Panc1 (cell line): ENCODE data around the gene SH3BP5. TPM values are rescaled to one million over a fixed set of nuclear protein-coding genes. Genes with fewer than 3 reads are reported as not detected.

Experiments used
- ATAC-seq: fragments of 200-7000 bp; cut with Tn5 transposase; 2 replicates; pipeline ENCODE4 v1.9.1; 2020; ENCODE audit warnings: mild to moderate bottlenecking, moderate library complexity
- BruUV-seq: library from RNA; stranded (reverse); fragments of 400-500 nt; replicated peaks from 2 replicates; lab custom pipeline; 2021; lab: Mats Ljungman, UMichigan
- CTCF ChIA-PET: fragments of 300-600 bp; sonication (Branson Sonifier 250); formaldehyde crosslinking; loops from one replicate; lab custom pipeline; 2022; ENCODE audit warnings: antibody characterized with exemption; lab: Charles Lee
- POLR2A ChIA-PET: fragments of 300-600 bp; sonication (Branson Sonifier 250); formaldehyde crosslinking; loops from one replicate; lab custom pipeline; 2022; ENCODE audit warnings: antibody characterized with exemption; lab: Charles Lee
- DNase-seq: peaks from one replicate; pipeline ENCODE4 v3.0.0-alpha.2; 2010; ENCODE audit warnings: low read depth, low spot score
- H3K27ac ChIP-seq: 2 replicates; pipeline ENCODE4 v1.5.1; 2011; ENCODE audit warnings: mild to moderate bottlenecking, low read length, inconsistent platforms
- H3K27me3 ChIP-seq: fragments of 200-500 bp; sonication (Bioruptor generic); 2 replicates; pipeline ENCODE4 v1.6.0; 2014; ENCODE audit warnings: low read length, inconsistent platforms; ENCODE audit not compliant: control insufficient read depth, insufficient read depth
- H3K36me3 ChIP-seq: fragments of 200-500 bp; sonication (Bioruptor generic); 2 replicates; pipeline ENCODE4 v1.5.1; 2014; ENCODE audit warnings: inconsistent platforms, mild to moderate bottlenecking, low read length, moderate library complexity; ENCODE audit not compliant: control insufficient read depth, insufficient read depth
- H3K4me1 ChIP-seq: 2 replicates; pipeline ENCODE4 v1.5.1; 2011; ENCODE audit warnings: inconsistent platforms, mild to moderate bottlenecking, low read length, moderate library complexity; ENCODE audit not compliant: control insufficient read depth, insufficient read depth
- H3K4me3 ChIP-seq, 2 experiments: 2 replicates each; pipeline ENCODE4 v1.5.1; 2011 to 2012; ENCODE audit warnings: low read depth in 2 of 2, low read length in 2 of 2, mild to moderate bottlenecking in 2 of 2, inconsistent platforms in 1 of 2, moderate library complexity in 1 of 2
- H3K9me3 ChIP-seq: fragments of 200-500 bp; sonication (Bioruptor generic); 2 replicates; pipeline ENCODE4 v1.5.1; 2014; ENCODE audit warnings: low read depth, mild to moderate bottlenecking, inconsistent platforms, low read length, moderate library complexity; ENCODE audit not compliant: control insufficient read depth, insufficient read depth
- POLR2AphosphoS5 ChIP-seq: IDR thresholded peaks from 2 replicates; pipeline ENCODE4 v1.6.1; 2012; ENCODE audit warnings: mild to moderate bottlenecking, low read depth, low read length, moderate library complexity
- SIN3A ChIP-seq: IDR thresholded peaks from 2 replicates; pipeline ENCODE4 v1.6.1; 2012; ENCODE audit warnings: low read depth, mild to moderate bottlenecking, low read length, moderate library complexity, borderline replicate concordance; ENCODE audit not compliant: insufficient read depth
- TCF7L2 ChIP-seq: IDR thresholded peaks from 2 replicates; pipeline ENCODE4 v1.6.1; 2011; ENCODE audit warnings: mild to moderate bottlenecking, low read depth, low read length, inconsistent platforms
- in situ Hi-C: cut with HindIII; loops from 2 replicates; pipeline ENCODE4 v1.10.0; 2016; ENCODE audit warnings: low sequenced_read_pairs, low pct_unique_long_range_greater_than_20kb
- intact Hi-C: fragments of 100-400 bp; cut with micrococcal nuclease; formaldehyde crosslinking; loops from one replicate; pipeline ENCODE4 v1.10.0; 2022; ENCODE audit not compliant: unreplicated experiment
- total RNA-seq: library from RNA; stranded (reverse); gene quantifications from one replicate; pipeline ENCODE4 v1.2.1, GENCODE V29; 2021; ENCODE audit not compliant: unreplicated experiment
- TF ChIP-seq, protein P1 (sequence below), 2 experiments: IDR thresholded peaks; 2 replicates each; pipeline ENCODE4 v1.6.1; 2011 to 2012; ENCODE audit warnings: low read depth in 2 of 2, control low read depth in 1 of 2, low read length in 1 of 2, mild to moderate bottlenecking in 1 of 2, moderate library complexity in 1 of 2; ENCODE audit not compliant: insufficient read depth in 1 of 2
- TF ChIP-seq, protein P2 (sequence below): fragments of 450-650 bp; IDR thresholded peaks from 2 replicates; pipeline ENCODE4 v1.5.1; 2017; ENCODE audit warnings: mild to moderate bottlenecking

Gene SH3BP5
- total RNA-seq, 1 experiment from 2014 or later: 12.0 TPM

DNA sequence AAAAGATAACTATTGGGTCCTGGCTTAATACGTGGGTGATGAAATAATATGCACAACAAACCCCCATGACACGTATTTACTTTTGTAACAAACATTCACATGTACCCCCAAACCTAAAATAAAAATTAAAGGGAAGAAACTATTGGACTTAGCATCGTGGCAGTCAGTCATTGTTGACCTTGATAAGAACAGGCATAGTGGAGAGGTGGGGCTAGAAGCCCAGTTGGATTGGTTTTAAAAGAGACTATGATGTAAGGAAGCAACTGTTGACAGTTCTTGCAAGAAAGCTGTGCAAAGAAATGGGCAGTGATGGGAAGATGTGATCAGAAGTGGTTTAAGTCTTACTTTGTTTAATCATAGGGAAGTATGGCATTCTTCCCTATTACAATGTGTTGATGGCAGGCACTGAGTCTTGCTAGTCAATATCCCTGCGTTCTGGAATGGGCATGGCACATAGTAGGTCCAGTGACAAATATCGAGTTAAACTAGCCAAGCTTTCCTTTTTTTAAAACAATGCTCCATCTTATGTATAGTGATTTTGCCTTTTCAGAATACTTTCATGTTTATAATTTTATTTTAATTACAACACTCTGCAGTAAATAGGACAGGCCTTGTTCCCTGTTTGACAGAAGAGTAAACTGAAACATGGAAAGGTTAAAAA is 88.4 kb downstream of the SH3BP5 start:
- Histone ChIP-seq H3K4me3 (no peak overlapping the region), H3K27ac (no peak overlapping the region), H3K27me3 (no peaks in the 10 kb centered on the region), H3K36me3 (peaks cover 20% of the 10 kb centered on the region), H3K4me1 (no peaks in the 10 kb centered on the region), H3K9me3 (no peaks in the 10 kb centered on the region)
- CTCF ChIA-PET: no interaction called here
- in situ Hi-C loops (no loop called here), intact Hi-C loops (no loop called here)
- TF ChIP-seq TCF7L2: no peak
- TF ChIP-seq, protein P1, sequence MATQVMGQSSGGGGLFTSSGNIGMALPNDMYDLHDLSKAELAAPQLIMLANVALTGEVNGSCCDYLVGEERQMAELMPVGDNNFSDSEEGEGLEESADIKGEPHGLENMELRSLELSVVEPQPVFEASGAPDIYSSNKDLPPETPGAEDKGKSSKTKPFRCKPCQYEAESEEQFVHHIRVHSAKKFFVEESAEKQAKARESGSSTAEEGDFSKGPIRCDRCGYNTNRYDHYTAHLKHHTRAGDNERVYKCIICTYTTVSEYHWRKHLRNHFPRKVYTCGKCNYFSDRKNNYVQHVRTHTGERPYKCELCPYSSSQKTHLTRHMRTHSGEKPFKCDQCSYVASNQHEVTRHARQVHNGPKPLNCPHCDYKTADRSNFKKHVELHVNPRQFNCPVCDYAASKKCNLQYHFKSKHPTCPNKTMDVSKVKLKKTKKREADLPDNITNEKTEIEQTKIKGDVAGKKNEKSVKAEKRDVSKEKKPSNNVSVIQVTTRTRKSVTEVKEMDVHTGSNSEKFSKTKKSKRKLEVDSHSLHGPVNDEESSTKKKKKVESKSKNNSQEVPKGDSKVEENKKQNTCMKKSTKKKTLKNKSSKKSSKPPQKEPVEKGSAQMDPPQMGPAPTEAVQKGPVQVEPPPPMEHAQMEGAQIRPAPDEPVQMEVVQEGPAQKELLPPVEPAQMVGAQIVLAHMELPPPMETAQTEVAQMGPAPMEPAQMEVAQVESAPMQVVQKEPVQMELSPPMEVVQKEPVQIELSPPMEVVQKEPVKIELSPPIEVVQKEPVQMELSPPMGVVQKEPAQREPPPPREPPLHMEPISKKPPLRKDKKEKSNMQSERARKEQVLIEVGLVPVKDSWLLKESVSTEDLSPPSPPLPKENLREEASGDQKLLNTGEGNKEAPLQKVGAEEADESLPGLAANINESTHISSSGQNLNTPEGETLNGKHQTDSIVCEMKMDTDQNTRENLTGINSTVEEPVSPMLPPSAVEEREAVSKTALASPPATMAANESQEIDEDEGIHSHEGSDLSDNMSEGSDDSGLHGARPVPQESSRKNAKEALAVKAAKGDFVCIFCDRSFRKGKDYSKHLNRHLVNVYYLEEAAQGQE (IDR thresholded peaks at IDR 0.05; ENCODE audit: insufficient read depth in 1 of 2, low read depth in 2 of 2, low read length in 1 of 2): no peak
- no peak for TF ChIP-seq POLR2AphosphoS5
- TF ChIP-seq, protein P2, sequence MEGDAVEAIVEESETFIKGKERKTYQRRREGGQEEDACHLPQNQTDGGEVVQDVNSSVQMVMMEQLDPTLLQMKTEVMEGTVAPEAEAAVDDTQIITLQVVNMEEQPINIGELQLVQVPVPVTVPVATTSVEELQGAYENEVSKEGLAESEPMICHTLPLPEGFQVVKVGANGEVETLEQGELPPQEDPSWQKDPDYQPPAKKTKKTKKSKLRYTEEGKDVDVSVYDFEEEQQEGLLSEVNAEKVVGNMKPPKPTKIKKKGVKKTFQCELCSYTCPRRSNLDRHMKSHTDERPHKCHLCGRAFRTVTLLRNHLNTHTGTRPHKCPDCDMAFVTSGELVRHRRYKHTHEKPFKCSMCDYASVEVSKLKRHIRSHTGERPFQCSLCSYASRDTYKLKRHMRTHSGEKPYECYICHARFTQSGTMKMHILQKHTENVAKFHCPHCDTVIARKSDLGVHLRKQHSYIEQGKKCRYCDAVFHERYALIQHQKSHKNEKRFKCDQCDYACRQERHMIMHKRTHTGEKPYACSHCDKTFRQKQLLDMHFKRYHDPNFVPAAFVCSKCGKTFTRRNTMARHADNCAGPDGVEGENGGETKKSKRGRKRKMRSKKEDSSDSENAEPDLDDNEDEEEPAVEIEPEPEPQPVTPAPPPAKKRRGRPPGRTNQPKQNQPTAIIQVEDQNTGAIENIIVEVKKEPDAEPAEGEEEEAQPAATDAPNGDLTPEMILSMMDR: no peak
- no peak for TF ChIP-seq SIN3A
- POLR2A ChIA-PET: no interaction called here
- no TSS peak for BruUV-seq
- ATAC-seq (no peak), DNase-seq (no peak)

DNA sequence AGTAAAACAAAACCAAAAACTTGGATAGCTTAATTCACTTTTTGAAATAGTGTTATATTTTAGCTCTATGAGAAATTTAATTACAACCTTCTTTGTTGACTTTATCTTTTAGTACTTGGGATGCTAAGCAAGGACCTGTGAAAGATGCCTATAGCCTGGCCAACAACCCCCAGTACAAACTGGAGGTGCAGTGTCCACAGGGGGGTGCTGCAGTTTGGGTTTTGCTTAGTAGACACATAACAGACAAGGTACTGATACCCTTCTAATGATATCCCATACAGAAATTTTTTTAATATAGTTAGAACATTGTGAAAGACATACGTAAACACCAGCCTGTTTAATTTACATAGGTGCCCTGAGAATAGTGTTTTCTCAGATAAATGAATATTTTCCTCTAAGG is 91.0 kb downstream of the SH3BP5 start:
- no peak for DNase-seq

More for the DNA sequence above, 91.0 kb downstream of the SH3BP5 start:
- Histone ChIP-seq H3K4me3 (no peak overlapping the region), H3K36me3 (peaks cover 12% of the 10 kb centered on the region; the same call in 1 of the 2 replicates), H3K27me3 (no peaks in the 10 kb centered on the region), H3K4me1 (no peaks in the 10 kb centered on the region), H3K9me3 (no peaks in the 10 kb centered on the region), H3K27ac (no peak overlapping the region)
- ChIA-PET CTCF (interaction anchor here (0.6 kb wide), 1 partner anchor 200 kb away, joined by 7 read pairs; no protein-coding TSS in a partner anchor), POLR2A (no interaction called here)
- BruUV-seq: no TSS peak
- intact Hi-C loops (no loop called here), in situ Hi-C loops (no loop called here)
- no peak for ATAC-seq
- TF ChIP-seq, protein P2: peak; percentile 34
- no peak for TF ChIP-seq POLR2AphosphoS5
